ENCODE data around the gene NCAN. TPM values are rescaled to one million over a fixed set of nuclear protein-coding genes. Genes with fewer than 3 reads are reported as not detected.

The NCAN gene
- total RNA-seq, 1 donor from 2014 or later, result not detected

- H3K36me3 ChIP-seq, result peaks cover 74% of the 10 kb centered on the region
- H3K27me3 ChIP-seq, result no peaks in the 10 kb centered on the region
- no peaks in the 10 kb centered on the region for H3K4me1 ChIP-seq
- H3K9me3 ChIP-seq, result no peaks in the 10 kb centered on the region
- H3K4me3 ChIP-seq, result no peak overlapping the region
- intact Hi-C loops (cut with DNase I), result no loop called here
- no peak overlapping the region for H3K27ac ChIP-seq
- peak; percentile 6 for ATAC-seq
- TF ChIP-seq, protein P1, sequence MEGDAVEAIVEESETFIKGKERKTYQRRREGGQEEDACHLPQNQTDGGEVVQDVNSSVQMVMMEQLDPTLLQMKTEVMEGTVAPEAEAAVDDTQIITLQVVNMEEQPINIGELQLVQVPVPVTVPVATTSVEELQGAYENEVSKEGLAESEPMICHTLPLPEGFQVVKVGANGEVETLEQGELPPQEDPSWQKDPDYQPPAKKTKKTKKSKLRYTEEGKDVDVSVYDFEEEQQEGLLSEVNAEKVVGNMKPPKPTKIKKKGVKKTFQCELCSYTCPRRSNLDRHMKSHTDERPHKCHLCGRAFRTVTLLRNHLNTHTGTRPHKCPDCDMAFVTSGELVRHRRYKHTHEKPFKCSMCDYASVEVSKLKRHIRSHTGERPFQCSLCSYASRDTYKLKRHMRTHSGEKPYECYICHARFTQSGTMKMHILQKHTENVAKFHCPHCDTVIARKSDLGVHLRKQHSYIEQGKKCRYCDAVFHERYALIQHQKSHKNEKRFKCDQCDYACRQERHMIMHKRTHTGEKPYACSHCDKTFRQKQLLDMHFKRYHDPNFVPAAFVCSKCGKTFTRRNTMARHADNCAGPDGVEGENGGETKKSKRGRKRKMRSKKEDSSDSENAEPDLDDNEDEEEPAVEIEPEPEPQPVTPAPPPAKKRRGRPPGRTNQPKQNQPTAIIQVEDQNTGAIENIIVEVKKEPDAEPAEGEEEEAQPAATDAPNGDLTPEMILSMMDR (IDR thresholded peaks at IDR 0.05), result no peak
- DNase-seq, result no peak
These were observed 85.4 kb downstream of the NCAN start for GRCh38 chr19:19296953-19297689.

GRCh38 chr19:19297759-19298158 is 86.0 kb downstream of the NCAN start:
- H3K4me1 ChIP-seq, result no peaks in the 10 kb centered on the region
- no peak overlapping the region for H3K27ac ChIP-seq
- H3K9me3 ChIP-seq, result no peaks in the 10 kb centered on the region
- no peaks in the 10 kb centered on the region for H3K27me3 ChIP-seq
- TF ChIP-seq, protein P1 (IDR thresholded peaks at IDR 0.05), result no peak
- no peak for DNase-seq
- intact Hi-C loops (cut with DNase I), result no loop called here
- peaks cover 74% of the 10 kb centered on the region for H3K36me3 ChIP-seq
- H3K4me3 ChIP-seq, result no peak overlapping the region
- ATAC-seq, result no peak

DNA sequence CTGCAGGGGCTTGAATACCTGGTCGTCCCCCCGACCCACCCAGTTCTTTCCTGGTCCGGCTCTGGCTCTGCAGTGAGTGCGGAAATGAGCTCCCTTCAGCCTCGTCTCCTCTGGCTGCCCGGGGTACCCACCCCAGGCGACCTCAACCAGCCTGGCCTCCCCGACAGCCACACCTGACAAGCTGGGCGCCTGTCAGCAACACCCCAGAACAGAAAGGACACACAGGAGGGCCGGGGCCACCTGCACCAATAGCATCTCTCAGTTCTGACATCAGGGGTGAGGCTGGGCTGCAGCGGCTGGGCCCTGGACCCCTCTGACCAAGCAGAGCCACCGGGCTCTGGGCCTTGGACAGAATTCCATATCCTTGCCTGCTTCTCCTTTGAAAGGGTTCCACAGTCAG is 88.9 kb downstream of the NCAN start:
- H3K27me3 ChIP-seq, result no peaks in the 10 kb centered on the region
- TF ChIP-seq, protein P1 (IDR thresholded peaks at IDR 0.05), result no peak
- intact Hi-C loops (cut with DNase I), result no loop called here
- H3K4me1 ChIP-seq, result no peaks in the 10 kb centered on the region
- peaks cover 74% of the 10 kb centered on the region for H3K36me3 ChIP-seq
- no peaks in the 10 kb centered on the region for H3K9me3 ChIP-seq
- ATAC-seq, result no peak
- H3K4me3 ChIP-seq, result no peak overlapping the region
- no peak overlapping the region for H3K27ac ChIP-seq
- no peak for DNase-seq

Other genes starting within 250 kb of the NCAN start
- 75.6 TPM for gene SUGP2, start 178.4 kb upstream of the NCAN start, total RNA-seq
- 21.7 TPM for gene ARMC6, start 178.4 kb upstream of the NCAN start, total RNA-seq
- gene SLC25A42, start 148.0 kb upstream of the NCAN start, total RNA-seq, result 12.7 TPM
- gene TMEM161A, start 73.5 kb upstream of the NCAN start, total RNA-seq, result 31.0 TPM
- gene MEF2B, start 41.7 kb upstream of the NCAN start, total RNA-seq, result 1.4 TPM
- gene BORCS8, start 19.8 kb upstream of the NCAN start, total RNA-seq, result 24.8 TPM
- gene RFXANK, start 19.7 kb upstream of the NCAN start, total RNA-seq, result 66.8 TPM
- gene NR2C2AP, start 8.5 kb upstream of the NCAN start, total RNA-seq, result 12.6 TPM
- gene TM6SF2, start 61.3 kb downstream of the NCAN start, total RNA-seq, result 1.4 TPM
- 40.1 TPM for gene SUGP1, start 108.6 kb downstream of the NCAN start, total RNA-seq
- 60.5 TPM for gene MAU2, start 108.9 kb downstream of the NCAN start, total RNA-seq
- gene GATAD2A, start 193.7 kb downstream of the NCAN start, total RNA-seq, result 85.8 TPM

All from upper lobe of right lung (tissue), 1 donor.